HG02970 (cell line): ENCODE results near the gene CTIF.

ENCODE experiments used
- ATAC-seq: cut with Tn5 transposase; IDR thresholded peaks from one replicate; pipeline ENCODE4 v1.9.1; 2021; ENCODE audit warnings: mild to moderate bottlenecking, moderate library complexity, moderate number of reproducible peaks; ENCODE audit not compliant: unreplicated experiment, low FRiP score

The CTIF gene

GRCh38 chr18:48661421-48661820, 122.6 kb downstream of the CTIF start:
- no peak for ATAC-seq

- no peak for ATAC-seq
Measured at GRCh38 chr18:48662011-48662661, 123.3 kb downstream of the CTIF start.

GRCh38 chr18:48663096-48663930, 124.5 kb downstream of the CTIF start:
- ATAC-seq, result no peak

GRCh38 chr18:48663931-48664847, 125.4 kb downstream of the CTIF start:
- no peak for ATAC-seq

- no peak for ATAC-seq
Measured at GRCh38 chr18:48665654-48666053, 126.8 kb downstream of the CTIF start.

- ATAC-seq, result no peak
Measured at GRCh38 chr18:48666613-48667012, 127.8 kb downstream of the CTIF start.

GRCh38 chr18:48667276-48668254, 128.7 kb downstream of the CTIF start:
- no peak for ATAC-seq

- no peak for ATAC-seq
Measured at GRCh38 chr18:48668466-48669179, 129.8 kb downstream of the CTIF start.

GRCh38 chr18:48669180-48669675, 130.4 kb downstream of the CTIF start:
- ATAC-seq, result no peak

GRCh38 chr18:48669991-48670750, 131.3 kb downstream of the CTIF start:
- no peak for ATAC-seq

- no peak for ATAC-seq
Measured at GRCh38 chr18:48670751-48671560, 132.1 kb downstream of the CTIF start.

- ATAC-seq, result no peak
Measured at GRCh38 chr18:48671561-48671945, 132.7 kb downstream of the CTIF start.

- no peak for ATAC-seq
Measured at GRCh38 chr18:48672671-48673340, 134.0 kb downstream of the CTIF start.

- ATAC-seq, result no peak
Measured at GRCh38 chr18:48673456-48673852, 134.6 kb downstream of the CTIF start.

- ATAC-seq, result no peak
Measured at GRCh38 chr18:48673853-48674721, 135.3 kb downstream of the CTIF start.

GRCh38 chr18:48674758-48675351, 136.0 kb downstream of the CTIF start:
- ATAC-seq, result no peak
